ENCODE results near the gene MEN1. TPM values are rescaled to one million over a fixed set of nuclear protein-coding genes. Genes with fewer than 3 reads are reported as not detected.

Gene MEN1
- total and polyA plus RNA-seq, 9 of the 15 experiments (the other 6 are each of a cell fraction or from before 2014, with no cell fraction given): 3.4 to 57.2 (median 19.3) TPM

DNA sequence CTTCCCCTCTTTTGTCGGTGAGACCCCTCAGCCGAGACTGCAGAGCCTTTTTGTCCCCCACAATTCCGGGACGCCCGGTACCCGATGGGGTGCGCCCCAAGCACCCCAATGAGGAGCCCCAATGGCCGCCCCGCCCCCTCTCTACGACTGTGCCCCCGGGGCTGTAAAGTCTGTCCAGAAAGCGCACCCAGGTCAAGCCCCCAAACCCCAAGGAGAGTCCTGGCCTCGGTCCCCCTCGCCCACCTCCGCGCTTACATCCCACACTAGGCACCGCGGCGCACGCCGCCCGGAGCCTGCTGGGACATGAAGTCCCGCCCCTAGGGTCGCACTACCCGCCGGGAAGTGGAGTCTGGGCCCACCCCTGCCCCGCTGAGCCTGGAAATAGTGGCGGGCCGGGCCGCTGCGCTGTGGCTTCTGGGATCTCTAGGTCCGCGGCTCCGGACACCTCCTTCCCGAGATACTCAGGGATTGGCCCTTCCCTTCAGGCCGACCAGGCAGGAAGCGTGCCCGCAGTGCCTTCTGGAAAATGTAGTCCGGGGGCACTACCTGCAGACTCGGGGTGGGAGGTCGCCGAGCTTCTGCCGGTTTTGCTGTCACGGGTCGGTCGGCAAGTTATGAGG is at the start of gene MEN1 (continued):
- no peak for TF ChIP-seq ZNF507 (tag; conservative IDR thresholded peaks at IDR 0.05)
- no peak for TF ChIP-seq PHTF2 (CRISPR knock-in tag; IDR thresholded peaks at IDR 0.05)
- no peak for TF ChIP-seq ZNF133 (CRISPR knock-in tag; IDR thresholded peaks at IDR 0.05)
- no peak for TF ChIP-seq CHD1 (IDR thresholded peaks at IDR 0.05; ENCODE audit: low read length)
- no peak for TF ChIP-seq DACH1 (IDR thresholded peaks at IDR 0.05; ENCODE audit: partially characterized antibody)
- TF ChIP-seq ZKSCAN3 (CRISPR knock-in tag; IDR thresholded peaks at IDR 0.05): no peak
- TF ChIP-seq KLF13 (tag; IDR thresholded peaks at IDR 0.05; ENCODE audit: borderline replicate concordance, low read depth): no peak
- TF ChIP-seq SETDB1 (IDR thresholded peaks at IDR 0.05; ENCODE audit: low read length): no peak
- TF ChIP-seq IRF2 (CRISPR knock-in tag; IDR thresholded peaks at IDR 0.05): no peak
- TF ChIP-seq, protein P1, sequence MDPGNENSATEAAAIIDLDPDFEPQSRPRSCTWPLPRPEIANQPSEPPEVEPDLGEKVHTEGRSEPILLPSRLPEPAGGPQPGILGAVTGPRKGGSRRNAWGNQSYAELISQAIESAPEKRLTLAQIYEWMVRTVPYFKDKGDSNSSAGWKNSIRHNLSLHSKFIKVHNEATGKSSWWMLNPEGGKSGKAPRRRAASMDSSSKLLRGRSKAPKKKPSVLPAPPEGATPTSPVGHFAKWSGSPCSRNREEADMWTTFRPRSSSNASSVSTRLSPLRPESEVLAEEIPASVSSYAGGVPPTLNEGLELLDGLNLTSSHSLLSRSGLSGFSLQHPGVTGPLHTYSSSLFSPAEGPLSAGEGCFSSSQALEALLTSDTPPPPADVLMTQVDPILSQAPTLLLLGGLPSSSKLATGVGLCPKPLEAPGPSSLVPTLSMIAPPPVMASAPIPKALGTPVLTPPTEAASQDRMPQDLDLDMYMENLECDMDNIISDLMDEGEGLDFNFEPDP (CRISPR knock-in tag; IDR thresholded peaks at IDR 0.05): no peak
- no peak; the same call in none of the 2 replicates for TF ChIP-seq CREB1 (IDR thresholded peaks at IDR 0.05)
- TF ChIP-seq CREB1 (CRISPR knock-in tag; IDR thresholded peaks at IDR 0.05): peak; percentile 58; the same call in 1 of the 2 replicates
- TF ChIP-seq KLF1 (tag; IDR thresholded peaks at IDR 0.05): no peak
- TF ChIP-seq, protein P2, sequence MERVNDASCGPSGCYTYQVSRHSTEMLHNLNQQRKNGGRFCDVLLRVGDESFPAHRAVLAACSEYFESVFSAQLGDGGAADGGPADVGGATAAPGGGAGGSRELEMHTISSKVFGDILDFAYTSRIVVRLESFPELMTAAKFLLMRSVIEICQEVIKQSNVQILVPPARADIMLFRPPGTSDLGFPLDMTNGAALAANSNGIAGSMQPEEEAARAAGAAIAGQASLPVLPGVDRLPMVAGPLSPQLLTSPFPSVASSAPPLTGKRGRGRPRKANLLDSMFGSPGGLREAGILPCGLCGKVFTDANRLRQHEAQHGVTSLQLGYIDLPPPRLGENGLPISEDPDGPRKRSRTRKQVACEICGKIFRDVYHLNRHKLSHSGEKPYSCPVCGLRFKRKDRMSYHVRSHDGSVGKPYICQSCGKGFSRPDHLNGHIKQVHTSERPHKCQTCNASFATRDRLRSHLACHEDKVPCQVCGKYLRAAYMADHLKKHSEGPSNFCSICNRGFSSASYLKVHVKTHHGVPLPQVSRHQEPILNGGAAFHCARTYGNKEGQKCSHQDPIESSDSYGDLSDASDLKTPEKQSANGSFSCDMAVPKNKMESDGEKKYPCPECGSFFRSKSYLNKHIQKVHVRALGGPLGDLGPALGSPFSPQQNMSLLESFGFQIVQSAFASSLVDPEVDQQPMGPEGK (CRISPR knock-in tag; IDR thresholded peaks at IDR 0.05; ENCODE audit: borderline replicate concordance): no peak
- no peak for TF ChIP-seq EWSR1 (IDR thresholded peaks at IDR 0.05; ENCODE audit: borderline replicate concordance, low read depth, partially characterized antibody)
- TF ChIP-seq, protein P3, sequence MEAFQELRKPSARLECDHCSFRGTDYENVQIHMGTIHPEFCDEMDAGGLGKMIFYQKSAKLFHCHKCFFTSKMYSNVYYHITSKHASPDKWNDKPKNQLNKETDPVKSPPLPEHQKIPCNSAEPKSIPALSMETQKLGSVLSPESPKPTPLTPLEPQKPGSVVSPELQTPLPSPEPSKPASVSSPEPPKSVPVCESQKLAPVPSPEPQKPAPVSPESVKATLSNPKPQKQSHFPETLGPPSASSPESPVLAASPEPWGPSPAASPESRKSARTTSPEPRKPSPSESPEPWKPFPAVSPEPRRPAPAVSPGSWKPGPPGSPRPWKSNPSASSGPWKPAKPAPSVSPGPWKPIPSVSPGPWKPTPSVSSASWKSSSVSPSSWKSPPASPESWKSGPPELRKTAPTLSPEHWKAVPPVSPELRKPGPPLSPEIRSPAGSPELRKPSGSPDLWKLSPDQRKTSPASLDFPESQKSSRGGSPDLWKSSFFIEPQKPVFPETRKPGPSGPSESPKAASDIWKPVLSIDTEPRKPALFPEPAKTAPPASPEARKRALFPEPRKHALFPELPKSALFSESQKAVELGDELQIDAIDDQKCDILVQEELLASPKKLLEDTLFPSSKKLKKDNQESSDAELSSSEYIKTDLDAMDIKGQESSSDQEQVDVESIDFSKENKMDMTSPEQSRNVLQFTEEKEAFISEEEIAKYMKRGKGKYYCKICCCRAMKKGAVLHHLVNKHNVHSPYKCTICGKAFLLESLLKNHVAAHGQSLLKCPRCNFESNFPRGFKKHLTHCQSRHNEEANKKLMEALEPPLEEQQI (IDR thresholded peaks at IDR 0.05): no peak
- TF ChIP-seq PTTG1 (tag; IDR thresholded peaks at IDR 0.05; ENCODE audit: low read depth): no peak
- TF ChIP-seq ZNF79 (CRISPR knock-in tag; IDR thresholded peaks at IDR 0.05; ENCODE audit: low read depth): no peak
- TF ChIP-seq, protein P4, sequence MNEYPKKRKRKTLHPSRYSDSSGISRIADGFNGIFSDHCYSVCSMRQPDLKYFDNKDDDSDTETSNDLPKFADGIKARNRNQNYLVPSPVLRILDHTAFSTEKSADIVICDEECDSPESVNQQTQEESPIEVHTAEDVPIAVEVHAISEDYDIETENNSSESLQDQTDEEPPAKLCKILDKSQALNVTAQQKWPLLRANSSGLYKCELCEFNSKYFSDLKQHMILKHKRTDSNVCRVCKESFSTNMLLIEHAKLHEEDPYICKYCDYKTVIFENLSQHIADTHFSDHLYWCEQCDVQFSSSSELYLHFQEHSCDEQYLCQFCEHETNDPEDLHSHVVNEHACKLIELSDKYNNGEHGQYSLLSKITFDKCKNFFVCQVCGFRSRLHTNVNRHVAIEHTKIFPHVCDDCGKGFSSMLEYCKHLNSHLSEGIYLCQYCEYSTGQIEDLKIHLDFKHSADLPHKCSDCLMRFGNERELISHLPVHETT (CRISPR knock-in tag; conservative IDR thresholded peaks at IDR 0.05 in 1 of 2, IDR thresholded peaks at IDR 0.05 in 1 of 2): peak in 1 of 2 experiments; percentile 86; a peak in 2 of 4 replicates
- no peak for TF ChIP-seq BCOR (IDR thresholded peaks at IDR 0.05)
